ENCODE data around the gene EXOC3L4.

The EXOC3L4 gene

GRCh38 chr14:103157969-103158368, 63.4 kb downstream of the EXOC3L4 start:
- no peak for DNase-seq

GRCh38 chr14:103158688-103159087, 64.2 kb downstream of the EXOC3L4 start:
- DNase-seq, result no peak

Data from CD4-positive, alpha-beta T cell treated with Interleukin-17A for 4 hours (primary cell).